NCI-H1694 (cell line): ENCODE measurements around the gene CKAP2L.
A peak's percentile ranks its signal among the peaks of the same experiment; 100 is the strongest.

Experiments used
- DNase-seq: peaks from one replicate; lab custom pipeline; 2025; lab: John Stamatoyannopoulos, UW

The CKAP2L gene

GRCh38 chr2:112762276-112762675 is 2.1 kb downstream of the CKAP2L start:
- no peak for DNase-seq

GRCh38 chr2:112760149-112760548 is 4.3 kb downstream of the CKAP2L start:
- no peak for DNase-seq

GRCh38 chr2:112758711-112759110 is 5.7 kb downstream of the CKAP2L start:
- DNase-seq = no peak

- DNase-seq = no peak
Measured at GRCh38 chr2:112757265-112757664, 7.1 kb downstream of the CKAP2L start.

GRCh38 chr2:112756207-112756606 is 8.2 kb downstream of the CKAP2L start:
- no peak for DNase-seq

GRCh38 chr2:112755444-112755843 is 9.0 kb downstream of the CKAP2L start:
- DNase-seq = no peak

GRCh38 chr2:112754564-112754963 is 9.8 kb downstream of the CKAP2L start:
- DNase-seq = no peak

- no peak for DNase-seq
Measured at GRCh38 chr2:112752667-112753066, 11.7 kb downstream of the CKAP2L start.

- DNase-seq = no peak
Measured at GRCh38 chr2:112751451-112752197, 12.8 kb downstream of the CKAP2L start.

- no peak for DNase-seq
Measured at GRCh38 chr2:112750560-112750843, 13.9 kb downstream of the CKAP2L start.

GRCh38 chr2:112749755-112750559 is 14.5 kb downstream of the CKAP2L start:
- peak; percentile 48 for DNase-seq

GRCh38 chr2:112740527-112740926 is 23.9 kb downstream of the CKAP2L start:
- DNase-seq = no peak

- no peak for DNase-seq
Measured at GRCh38 chr2:112737542-112738232, 26.7 kb downstream of the CKAP2L start.

GRCh38 chr2:112733871-112734270 is 30.5 kb downstream of the CKAP2L start:
- DNase-seq = no peak

- no peak for DNase-seq
Measured at GRCh38 chr2:112733456-112733855, 31.0 kb downstream of the CKAP2L start.

GRCh38 chr2:112731479-112731878 is 32.9 kb downstream of the CKAP2L start:
- no peak for DNase-seq

GRCh38 chr2:112730791-112731190 is 33.6 kb downstream of the CKAP2L start:
- no peak for DNase-seq

GRCh38 chr2:112730216-112730615 is 34.2 kb downstream of the CKAP2L start:
- no peak for DNase-seq

GRCh38 chr2:112728378-112729175 is 35.8 kb downstream of the CKAP2L start:
- DNase-seq = no peak

GRCh38 chr2:112728029-112728362 is 36.4 kb downstream of the CKAP2L start:
- DNase-seq = no peak

GRCh38 chr2:112727276-112728028 is 37.0 kb downstream of the CKAP2L start:
- no peak for DNase-seq
